Mucosa of descending colon (tissue), 3 donors: ENCODE results near the gene SULT1C2. TPM values are rescaled to one million over a fixed set of nuclear protein-coding genes. Genes with fewer than 3 reads are reported as not detected.

ENCODE experiments used
- ATAC-seq: fragments of 200-7000 bp; cut with Tn5 transposase; one replicate; pipeline ENCODE4 v1.9.1; 2020; ENCODE audit warnings: mild to moderate bottlenecking, moderate library complexity
- DNase-seq, 3 donors: peaks; one replicate each; pipeline ENCODE4 v3.0.0-alpha.2; 2020
- H3K36me3 ChIP-seq: fragments of 200-600 bp; one replicate; pipeline ENCODE4 v1.8.0; 2021; ENCODE audit warnings: low read depth, mild to moderate bottlenecking
- H3K4me1 ChIP-seq: fragments of 200-600 bp; one replicate; pipeline ENCODE4 v1.8.0; 2021; ENCODE audit warnings: low read depth, mild to moderate bottlenecking
- H3K4me3 ChIP-seq: fragments of 200-600 bp; one replicate; pipeline ENCODE4 v1.8.0; 2021; ENCODE audit warnings: mild to moderate bottlenecking
- H3K9me3 ChIP-seq: fragments of 200-600 bp; one replicate; pipeline ENCODE4 v1.8.0; 2021; ENCODE audit warnings: mild to moderate bottlenecking
- CTCF ChIP-seq: fragments of 200-600 bp; IDR thresholded peaks from one replicate; pipeline ENCODE4 v1.8.0; 2022; ENCODE audit warnings: antibody characterized with exemption, mild to moderate bottlenecking
- intact Hi-C, 2 donors: fragments of 100-400 bp; cut with DNase I in 1 of 2; cut with micrococcal nuclease in 1 of 2; formaldehyde crosslinking; loops; one replicate each; pipeline versions ENCODE4 v1.11.0 to v1.11.1; 2022; cut with DNase I, micrococcal nuclease
- total RNA-seq, 3 donors: library from RNA; stranded (reverse); fragmentation: NEBNext Ultra II Directional in 2 of 3; extraction: Animal tissue kit (Norgen Biotek cat#: 25700) in 2 of 3; gene quantifications; one replicate each; pipeline versions ENCODE4 v1.2.1 to v1.2.4, GENCODE V29; 2021 to 2023
- donor health status: DM: no; HTN: no; CAD: no; lungs with moderate emphysema.
- donor health status: DM: no; HTN: no; CAD: no.
- donor health status: DM: no; HTN: yes; CAD: no.

SULT1C2 gene
- total RNA-seq, 3 donors from 2014 or later, result 0.52 to 10.5 TPM; not detected in 1

DNA sequence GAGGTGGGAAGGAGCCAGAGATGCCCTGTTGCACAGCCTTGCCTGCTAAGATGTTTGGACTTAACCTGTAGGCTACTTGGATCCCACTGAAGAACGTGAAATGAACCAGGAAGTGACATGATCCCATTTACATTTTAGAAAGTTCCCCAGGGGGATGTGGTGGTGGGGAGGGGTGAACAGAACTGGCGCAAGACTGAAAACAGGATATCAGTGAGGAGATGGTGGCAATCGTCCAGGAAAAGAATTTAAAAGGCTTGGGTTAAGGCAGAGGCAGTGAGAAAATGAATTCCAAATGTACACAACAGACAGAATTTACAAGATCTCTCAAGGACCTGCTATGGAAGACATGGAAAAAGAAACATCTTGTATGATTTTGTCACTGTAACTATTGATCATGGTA is 42.3 kb downstream of the SULT1C2 start:
- ATAC-seq (no peak), DNase-seq (no peak)
- no peaks in the 10 kb centered on the region for H3K36me3 ChIP-seq
- no peak for TF ChIP-seq CTCF
- intact Hi-C loops, result no loop called here
- H3K4me1 ChIP-seq, result no peaks in the 10 kb centered on the region
- H3K9me3 ChIP-seq, result no peaks in the 10 kb centered on the region
- H3K4me3 ChIP-seq, result no peak overlapping the region

DNA sequence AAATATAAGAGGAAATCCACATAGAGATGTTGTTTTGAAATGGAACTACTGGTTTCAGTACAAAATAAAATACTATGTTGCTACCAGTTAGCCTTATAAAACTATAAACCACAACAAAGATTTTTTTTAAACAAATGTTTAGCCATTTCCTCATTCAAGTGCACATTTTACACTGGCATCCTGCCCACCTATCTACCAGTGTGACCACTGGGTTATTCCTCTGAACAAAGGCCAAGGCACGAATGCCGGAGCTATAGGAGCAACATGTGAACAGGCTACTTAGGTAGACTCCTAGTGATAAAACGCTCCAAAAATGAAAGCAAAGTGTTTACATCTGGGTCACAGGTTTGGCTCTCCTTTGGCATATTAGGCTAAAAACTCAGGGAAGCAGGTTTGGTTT is 57.3 kb downstream of the SULT1C2 start:
- intact Hi-C loops, result no loop called here
- ATAC-seq (peak; percentile 38), DNase-seq (peak in 1 of 3 donors; percentile 27)
- no peak for TF ChIP-seq CTCF
- H3K4me3 ChIP-seq, result no peak overlapping the region
- H3K36me3 ChIP-seq, result no peaks in the 10 kb centered on the region
- H3K4me1 ChIP-seq, result no peaks in the 10 kb centered on the region
- no peaks in the 10 kb centered on the region for H3K9me3 ChIP-seq

GRCh38 chr2:108346827-108347226 is 58.1 kb downstream of the SULT1C2 start:
- H3K9me3 ChIP-seq, result no peaks in the 10 kb centered on the region
- no peak for DNase-seq
- TF ChIP-seq CTCF, result no peak
- ATAC-seq, result no peak
- H3K36me3 ChIP-seq, result no peaks in the 10 kb centered on the region
- intact Hi-C loops, result no loop called here
- H3K4me3 ChIP-seq, result no peak overlapping the region
- no peaks in the 10 kb centered on the region for H3K4me1 ChIP-seq

DNA sequence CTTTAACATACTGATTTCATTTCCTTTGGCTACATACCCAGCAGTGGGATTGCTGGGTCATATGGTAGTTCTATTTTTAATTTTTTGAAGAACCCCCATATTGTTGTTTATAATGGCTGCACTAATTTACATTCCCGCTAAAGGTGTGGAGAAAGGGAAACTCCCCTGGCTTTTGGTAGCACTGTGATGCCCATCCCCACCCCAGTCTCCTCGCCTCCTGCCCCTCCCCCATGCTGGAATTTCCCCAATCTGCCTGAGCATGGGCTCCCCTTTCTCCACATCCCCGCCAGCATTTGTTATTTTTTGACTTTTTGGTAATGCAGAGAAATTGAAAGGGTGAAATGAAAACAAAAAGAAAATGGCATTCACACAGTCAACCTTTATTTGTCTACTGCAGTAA is 59.1 kb downstream of the SULT1C2 start:
- no peaks in the 10 kb centered on the region for H3K9me3 ChIP-seq
- ATAC-seq (no peak), DNase-seq (no peak)
- H3K36me3 ChIP-seq, result no peaks in the 10 kb centered on the region
- TF ChIP-seq CTCF, result no peak
- intact Hi-C loops, result no loop called here
- H3K4me3 ChIP-seq, result no peak overlapping the region
- H3K4me1 ChIP-seq, result no peaks in the 10 kb centered on the region

DNA sequence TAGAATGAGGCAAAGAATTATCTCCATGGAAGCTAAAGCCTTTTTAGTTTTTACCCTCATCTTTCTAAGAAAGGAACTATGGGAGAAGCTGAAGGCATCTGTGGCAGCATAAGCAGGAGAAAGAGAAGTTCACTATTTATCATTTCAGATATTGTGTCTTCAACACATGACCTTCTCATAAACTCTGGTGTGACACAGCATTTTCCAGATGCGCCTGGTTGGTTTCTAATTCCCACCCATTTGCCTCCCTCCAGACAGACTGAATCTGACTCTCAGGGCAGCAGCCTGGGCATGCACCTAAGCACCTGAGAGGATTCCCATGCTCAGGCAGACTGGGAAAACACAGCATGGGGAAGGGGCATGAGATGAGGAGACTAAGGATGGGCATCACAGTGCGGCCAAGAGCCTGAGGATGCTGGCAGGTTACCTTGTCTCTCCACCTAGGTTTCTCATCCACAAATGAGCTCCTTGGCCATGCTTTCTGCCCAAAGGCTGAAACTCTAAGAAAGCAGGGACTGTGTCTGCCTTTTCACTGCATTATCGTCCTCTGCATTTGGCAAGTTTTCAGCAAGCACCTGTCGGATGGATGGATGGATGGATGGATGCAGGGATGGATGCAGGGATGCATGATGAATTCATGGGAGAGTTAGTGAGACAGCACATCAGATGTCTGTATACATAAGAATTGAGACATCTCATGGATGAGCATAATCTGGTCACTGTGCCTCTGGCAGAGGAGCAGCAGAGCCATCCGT is 60.3 kb downstream of the SULT1C2 start:
- TF ChIP-seq CTCF, result no peak
- no peak for ATAC-seq
- no peak for DNase-seq
- Histone ChIP-seq H3K9me3 (no peaks in the 10 kb centered on the region), H3K4me1 (no peaks in the 10 kb centered on the region), H3K4me3 (no peak overlapping the region), H3K36me3 (no peaks in the 10 kb centered on the region)
- intact Hi-C loops, result no loop called here

DNA sequence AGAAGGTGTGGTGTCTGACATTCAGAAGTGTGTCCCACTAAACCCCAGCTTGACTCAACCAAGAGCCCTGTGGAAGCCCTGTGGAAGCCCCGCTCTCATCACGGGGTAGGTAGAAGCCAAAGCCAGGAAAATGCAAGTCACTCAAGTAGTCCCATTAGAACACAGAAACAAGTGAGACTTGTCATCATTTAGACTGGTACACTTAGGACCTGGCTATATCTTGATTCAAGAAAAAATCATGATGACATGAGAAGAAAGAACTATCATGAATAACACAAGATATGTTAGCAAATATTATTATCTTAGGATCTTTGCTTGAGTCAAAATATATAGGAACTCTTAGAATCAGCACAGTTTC is 60.9 kb downstream of the SULT1C2 start:
- ATAC-seq (no peak), DNase-seq (no peak)
- intact Hi-C loops, result no loop called here
- H3K36me3 ChIP-seq, result no peaks in the 10 kb centered on the region
- H3K4me3 ChIP-seq, result no peak overlapping the region
- no peak for TF ChIP-seq CTCF
- no peaks in the 10 kb centered on the region for H3K4me1 ChIP-seq
- no peaks in the 10 kb centered on the region for H3K9me3 ChIP-seq
